Measurements from ENCODE around the gene CD44.
A peak's percentile ranks its signal among the peaks of the same experiment; 100 is the strongest.
"Not testable (repeated sequence)": the region's sequence is repeated elsewhere in the genome, so short reads cannot be mapped to it uniquely, and the experiment has no call there.

Gene CD44

DNA sequence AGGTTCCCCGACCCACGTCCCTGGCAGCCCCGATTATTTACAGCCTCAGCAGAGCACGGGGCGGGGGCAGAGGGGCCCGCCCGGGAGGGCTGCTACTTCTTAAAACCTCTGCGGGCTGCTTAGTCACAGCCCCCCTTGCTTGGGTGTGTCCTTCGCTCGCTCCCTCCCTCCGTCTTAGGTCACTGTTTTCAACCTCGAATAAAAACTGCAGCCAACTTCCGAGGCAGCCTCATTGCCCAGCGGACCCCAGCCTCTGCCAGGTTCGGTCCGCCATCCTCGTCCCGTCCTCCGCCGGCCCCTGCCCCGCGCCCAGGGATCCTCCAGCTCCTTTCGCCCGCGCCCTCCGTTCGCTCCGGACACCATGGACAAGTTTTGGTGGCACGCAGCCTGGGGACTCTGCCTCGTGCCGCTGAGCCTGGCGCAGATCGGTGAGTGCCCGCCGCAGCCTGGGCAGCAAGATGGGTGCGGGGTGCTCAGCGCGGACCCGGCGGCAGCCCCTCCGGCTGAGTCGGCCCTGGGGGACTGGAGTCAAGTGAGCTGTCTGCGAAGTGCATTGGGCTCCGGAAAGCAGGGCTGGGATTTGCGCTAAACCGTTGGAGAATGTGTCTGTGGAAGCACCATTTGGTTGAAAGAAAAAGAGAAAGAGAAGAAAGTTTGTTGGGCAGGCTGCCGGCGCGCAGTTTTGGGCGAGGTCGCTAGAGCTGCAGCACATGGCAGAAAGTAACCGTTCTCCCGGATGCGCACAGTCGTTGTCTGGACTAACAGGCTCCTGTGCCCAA is at the start of gene CD44:
CD44 (plus strand) TSS at position 229 of the 779 bp plus-strand sequence; CDS start at position 362, 133 bp downstream.
- peak; percentile 89 for DNase-seq

DNA sequence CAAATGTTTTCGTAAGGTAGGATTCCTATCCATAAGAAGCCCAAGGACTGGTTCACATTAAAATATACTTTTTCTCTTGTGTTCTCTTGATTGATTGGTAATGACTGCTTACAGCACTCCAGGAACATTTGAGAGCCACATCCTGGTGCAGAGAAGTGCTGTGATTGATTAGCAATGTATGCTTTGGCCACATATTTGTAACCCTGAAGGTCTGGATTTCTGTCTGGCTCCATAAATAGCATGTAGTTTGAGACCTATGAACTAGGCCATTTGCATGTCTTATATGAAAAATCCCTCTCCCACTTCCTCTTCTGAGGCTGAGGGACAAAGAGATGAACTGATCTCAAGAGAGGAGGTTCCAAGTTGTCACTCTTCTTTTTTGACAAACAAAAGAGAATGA is 49.3 kb upstream of the CD44 start:
- DNase-seq, result no peak

- DNase-seq, result no peak
Observed at GRCh38 chr11:35090125-35090524, 48.8 kb upstream of the CD44 start.

GRCh38 chr11:35090991-35091390 is 48.0 kb upstream of the CD44 start:
- DNase-seq, result not testable (repeated sequence)

DNA sequence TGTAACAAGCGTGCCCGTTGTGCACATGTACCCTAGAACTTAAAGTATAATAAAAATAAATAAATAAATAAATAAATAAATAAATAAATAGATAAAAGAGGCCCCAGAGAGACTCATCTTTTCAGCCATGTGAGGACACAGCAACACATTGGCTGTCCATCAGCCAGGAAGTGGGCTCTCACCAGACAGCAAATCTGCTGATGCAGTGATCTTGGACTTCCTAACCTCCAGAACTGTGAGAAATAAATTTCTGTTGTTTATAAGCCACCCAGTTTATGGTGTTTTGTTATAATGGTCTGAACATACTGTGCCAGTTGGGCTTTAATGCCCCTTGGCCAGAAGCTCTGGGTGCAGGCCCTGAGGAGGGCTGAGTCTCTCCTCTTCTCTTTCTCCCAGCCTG is 42.2 kb upstream of the CD44 start:
- DNase-seq, result no peak

DNA sequence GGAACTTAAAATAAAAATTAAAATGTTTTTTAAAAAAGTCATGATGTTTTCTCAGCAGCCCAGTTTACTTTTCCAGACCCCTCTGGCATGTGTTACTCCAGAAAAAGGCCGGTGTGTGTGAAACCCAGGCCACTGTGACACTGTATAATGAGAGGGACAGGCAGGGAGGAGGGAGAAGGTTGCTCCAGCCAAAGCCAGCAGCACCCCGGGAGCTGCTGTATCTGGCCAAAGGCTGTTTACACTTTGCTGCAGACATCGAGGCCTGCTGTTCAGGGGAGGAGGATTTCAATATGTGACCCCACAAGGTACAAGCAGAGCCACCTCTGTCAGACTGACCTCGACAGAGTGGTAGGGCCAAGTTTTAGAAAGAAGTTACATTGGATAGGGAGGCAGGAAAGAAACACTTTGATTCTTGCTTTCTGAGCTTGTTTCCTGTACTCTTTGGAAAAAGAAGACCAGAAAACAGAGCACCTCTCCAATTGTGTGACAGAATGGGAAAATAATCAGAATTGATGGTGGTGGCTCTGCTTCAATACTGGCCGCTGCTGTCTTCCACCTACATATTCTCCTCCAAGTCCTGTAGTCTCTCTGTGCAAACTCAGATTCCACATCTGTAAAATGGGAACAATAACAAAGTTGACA is 41.0 kb upstream of the CD44 start:
- DNase-seq, result no peak

- no peak for DNase-seq
Observed at GRCh38 chr11:35098855-35099254, 40.1 kb upstream of the CD44 start.

DNA sequence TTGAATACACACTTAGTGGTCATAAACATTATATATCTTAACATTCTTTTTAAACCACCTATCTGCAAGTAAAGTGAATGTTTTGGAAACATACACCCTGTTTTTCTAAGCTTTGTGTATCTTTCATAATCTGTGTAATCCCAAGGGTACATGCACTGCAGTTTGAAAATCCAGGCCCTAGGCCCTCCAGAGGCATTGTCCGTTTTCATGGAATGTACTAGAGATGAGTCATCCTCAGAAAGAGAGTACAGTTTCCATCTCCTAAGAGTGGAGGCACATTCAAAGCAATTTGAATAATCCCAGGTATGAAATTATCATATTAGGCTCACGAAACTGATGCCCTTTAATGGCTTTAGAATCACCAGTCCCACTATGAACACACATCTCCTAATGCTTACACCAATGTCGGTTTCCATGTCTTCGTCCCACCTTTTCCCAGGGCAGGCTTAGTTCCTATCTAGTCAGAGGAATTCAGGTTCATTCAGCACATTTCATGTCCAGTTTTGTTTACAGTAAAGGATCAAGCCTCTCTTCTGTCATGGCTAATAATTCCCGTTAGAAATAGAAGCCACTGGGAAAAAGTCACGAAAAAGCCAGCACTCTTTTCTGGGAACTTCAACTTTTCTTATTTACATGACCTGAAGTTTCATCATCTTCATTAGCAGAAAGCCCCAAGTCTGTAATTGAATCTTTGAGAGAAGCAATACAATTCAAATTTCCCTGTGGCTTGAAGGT is 39.5 kb upstream of the CD44 start:
- DNase-seq, result no peak

DNA sequence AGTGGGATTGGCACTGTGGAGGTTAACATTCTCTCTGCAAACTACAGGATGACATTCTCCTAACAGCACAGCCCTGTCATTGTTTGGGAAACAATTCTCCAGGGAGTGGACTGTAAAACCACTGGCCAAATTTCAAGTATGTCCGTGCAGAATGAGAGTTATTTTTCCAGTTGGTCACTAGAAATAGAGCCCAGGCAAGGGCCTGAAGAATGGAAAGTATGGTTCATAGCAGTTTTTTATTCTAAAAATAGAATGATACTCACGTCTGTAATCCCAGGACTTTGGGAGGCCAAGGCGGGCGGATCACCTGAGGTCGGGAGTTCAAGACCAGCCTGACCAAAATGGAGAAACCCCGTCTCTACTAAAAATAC is 39.0 kb upstream of the CD44 start:
- no peak for DNase-seq

- no peak for DNase-seq
Observed at GRCh38 chr11:35101223-35101622, 37.7 kb upstream of the CD44 start.

- no peak for DNase-seq
Observed at GRCh38 chr11:35102267-35102666, 36.7 kb upstream of the CD44 start.

- no peak for DNase-seq
Observed at GRCh38 chr11:35103366-35104208, 35.4 kb upstream of the CD44 start.

DNA sequence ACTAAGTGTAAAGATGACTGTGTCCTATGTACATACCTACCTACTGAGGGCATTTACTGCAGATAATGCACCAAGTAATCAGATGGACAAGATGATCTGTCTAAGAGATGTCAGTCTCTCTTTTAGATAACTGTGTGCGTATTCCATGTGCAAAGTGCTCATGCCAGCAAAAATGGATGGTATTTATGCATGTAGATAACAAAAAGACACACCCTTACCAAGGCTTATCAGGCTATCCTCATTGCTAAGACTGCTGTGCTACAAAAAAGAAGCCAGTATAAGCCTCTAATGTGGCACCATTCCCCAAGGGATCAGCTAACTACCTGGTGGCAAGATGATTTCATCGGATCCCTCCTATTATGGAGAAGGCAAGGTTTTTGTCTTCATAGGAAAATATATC is 34.3 kb upstream of the CD44 start:
- DNase-seq, result no peak

DNA sequence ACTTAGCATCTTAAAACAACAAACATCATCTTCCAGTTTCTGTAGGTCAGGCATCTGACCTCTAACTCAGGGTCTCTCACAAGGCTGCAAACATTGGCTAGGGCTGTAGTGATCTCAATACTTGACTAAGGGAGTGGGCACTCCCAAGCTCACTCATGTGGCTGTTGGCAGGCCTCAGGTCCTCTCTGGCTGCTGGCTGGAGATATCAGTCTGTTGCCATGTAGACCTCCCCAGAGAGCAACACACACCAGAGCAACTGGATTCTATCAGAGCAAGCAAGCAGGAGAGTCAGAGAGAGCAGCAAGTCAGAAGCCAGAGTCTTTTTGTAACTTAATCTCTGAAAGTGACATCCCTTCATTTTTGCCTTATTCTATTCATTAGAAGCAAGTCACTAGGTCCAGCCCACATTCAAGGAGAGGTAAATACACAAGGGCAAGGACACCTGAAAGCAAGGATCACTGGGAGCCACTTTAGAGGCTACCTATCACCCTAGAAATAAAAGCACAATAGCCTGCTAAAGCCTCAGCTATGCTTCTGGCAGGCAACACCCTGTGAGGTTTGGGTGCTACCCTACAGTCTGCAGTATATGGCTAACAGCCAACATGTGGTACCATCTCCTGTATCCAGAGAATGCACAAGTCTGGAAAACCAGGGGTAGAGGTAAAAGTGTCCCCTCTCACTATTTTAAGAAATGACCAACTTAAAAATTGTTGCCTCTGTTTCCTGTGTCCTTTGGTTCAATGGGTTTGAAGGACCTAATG is 33.5 kb upstream of the CD44 start:
- no peak for DNase-seq

GRCh38 chr11:35106595-35106994 is 32.4 kb upstream of the CD44 start:
- DNase-seq, result no peak

- DNase-seq, result no peak
Observed at GRCh38 chr11:35107861-35108260, 31.1 kb upstream of the CD44 start.

DNA sequence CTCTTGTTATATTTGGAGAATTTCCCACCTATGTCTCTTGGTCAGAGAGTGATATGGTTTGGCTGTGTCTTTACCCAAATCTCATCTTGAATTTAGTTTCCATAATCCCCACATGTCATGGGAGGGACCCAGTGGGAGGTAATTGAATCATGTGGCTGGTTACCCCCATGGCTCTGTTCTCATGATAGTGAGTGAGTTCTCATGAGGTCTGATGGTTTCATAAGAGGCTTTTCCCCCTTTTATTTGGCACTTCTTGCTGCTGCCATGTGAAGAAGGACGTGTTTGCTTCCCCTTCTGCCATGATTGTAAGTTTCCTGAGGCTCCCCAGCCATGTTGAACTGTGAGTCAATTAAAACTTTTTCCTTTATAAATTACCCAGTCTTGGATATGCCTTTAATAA is 30.6 kb upstream of the CD44 start:
- DNase-seq, result not testable (repeated sequence)

- DNase-seq, result no peak
Observed at GRCh38 chr11:35109041-35109440, 29.9 kb upstream of the CD44 start.

DNA sequence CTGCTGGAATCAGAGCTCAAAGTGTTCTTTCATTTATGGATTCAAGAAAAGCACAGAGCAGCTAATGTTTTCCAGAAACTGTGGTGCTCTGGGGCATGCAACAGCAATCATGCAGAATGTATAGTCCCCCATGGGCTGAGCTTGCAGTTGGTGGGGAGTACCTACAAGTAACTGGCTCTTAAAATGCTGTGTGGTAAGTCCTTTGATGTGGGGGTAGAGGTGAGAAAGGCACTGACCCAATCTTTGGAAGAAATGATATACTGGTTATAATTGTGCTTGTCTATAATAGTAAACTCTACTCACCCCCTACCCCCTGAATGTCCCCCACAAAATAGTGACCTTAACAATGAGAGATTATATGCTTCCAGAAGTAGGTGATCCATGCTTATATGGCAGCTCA is 29.1 kb upstream of the CD44 start:
- no peak for DNase-seq

GRCh38 chr11:35111161-35112055 is 27.6 kb upstream of the CD44 start:
- DNase-seq, result no peak
